LNCAP (cell line): ENCODE data around the gene DOCK4.

Experiments
- CTCF ChIP-seq: fragments of 450-650 bp; IDR thresholded peaks from 2 replicates; pipeline ENCODE4 v1.5.1; 2017; ENCODE audit warnings: mild to moderate bottlenecking

DOCK4 gene

GRCh38 chr7:111676811-111677210 lies 529.4 kb downstream of the DOCK4 start:
- TF ChIP-seq CTCF: no peak
